Measurements from ENCODE around the gene RASAL2.

Gene RASAL2

GRCh38 chr1:178407655-178408054 lies 313.8 kb downstream of the RASAL2 start:
- CTCF ChIA-PET, result no interaction called here
- no peak for DNase-seq (ENCODE audit: extremely low spot score)
- POLR2A ChIA-PET, result no interaction called here
- TF ChIP-seq SP1 (IDR thresholded peaks at IDR 0.05) (no peak), ARNT (IDR thresholded peaks at IDR 0.05) (no peak), HDGF (IDR thresholded peaks at IDR 0.05; ENCODE audit: borderline replicate concordance) (no peak), L3MBTL2 (conservative IDR thresholded peaks at IDR 0.05) (no peak), FOXK2 (IDR thresholded peaks at IDR 0.05) (no peak), ELF4 (IDR thresholded peaks at IDR 0.05) (no peak)

DNA sequence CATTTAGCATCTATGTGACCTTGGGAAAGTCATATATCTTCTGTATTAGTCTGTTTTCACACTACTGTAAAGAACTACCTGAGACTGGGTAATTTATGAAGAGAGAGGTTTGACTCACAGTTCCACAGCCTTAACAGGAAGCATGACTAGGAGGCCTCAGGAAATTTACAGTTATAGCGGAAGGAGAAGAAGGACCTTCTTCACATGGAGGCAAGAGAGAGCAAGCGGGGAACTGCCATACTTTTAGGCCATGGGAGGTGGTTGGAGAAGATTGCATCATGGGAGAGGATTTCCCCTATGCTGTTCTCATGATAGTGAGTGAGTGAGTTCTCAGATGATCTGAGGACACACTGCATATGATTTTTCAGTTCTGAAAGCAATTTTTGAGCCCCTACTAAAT lies 315.0 kb downstream of the RASAL2 start:
- no peak for DNase-seq (ENCODE audit: extremely low spot score)
- CTCF ChIA-PET, result no interaction called here
- POLR2A ChIA-PET, result no interaction called here
- TF ChIP-seq ZNF384 (IDR thresholded peaks at IDR 0.05), result no peak
- TF ChIP-seq FOXK2 (IDR thresholded peaks at IDR 0.05), result no peak
- TF ChIP-seq LEF1 (IDR thresholded peaks at IDR 0.05; ENCODE audit: borderline replicate concordance), result no peak
- TF ChIP-seq, protein P1, sequence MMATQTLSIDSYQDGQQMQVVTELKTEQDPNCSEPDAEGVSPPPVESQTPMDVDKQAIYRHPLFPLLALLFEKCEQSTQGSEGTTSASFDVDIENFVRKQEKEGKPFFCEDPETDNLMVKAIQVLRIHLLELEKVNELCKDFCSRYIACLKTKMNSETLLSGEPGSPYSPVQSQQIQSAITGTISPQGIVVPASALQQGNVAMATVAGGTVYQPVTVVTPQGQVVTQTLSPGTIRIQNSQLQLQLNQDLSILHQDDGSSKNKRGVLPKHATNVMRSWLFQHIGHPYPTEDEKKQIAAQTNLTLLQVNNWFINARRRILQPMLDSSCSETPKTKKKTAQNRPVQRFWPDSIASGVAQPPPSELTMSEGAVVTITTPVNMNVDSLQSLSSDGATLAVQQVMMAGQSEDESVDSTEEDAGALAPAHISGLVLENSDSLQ (IDR thresholded peaks at IDR 0.05), result no peak
- no peak for TF ChIP-seq CTBP1 (IDR thresholded peaks at IDR 0.05; ENCODE audit: borderline replicate concordance)
- TF ChIP-seq FOXM1 (IDR thresholded peaks at IDR 0.05; ENCODE audit: borderline replicate concordance), result no peak
- no peak for TF ChIP-seq BHLHE40 (IDR thresholded peaks at IDR 0.05; ENCODE audit: borderline replicate concordance)
- no peak for TF ChIP-seq TARDBP (IDR thresholded peaks at IDR 0.05)

DNA sequence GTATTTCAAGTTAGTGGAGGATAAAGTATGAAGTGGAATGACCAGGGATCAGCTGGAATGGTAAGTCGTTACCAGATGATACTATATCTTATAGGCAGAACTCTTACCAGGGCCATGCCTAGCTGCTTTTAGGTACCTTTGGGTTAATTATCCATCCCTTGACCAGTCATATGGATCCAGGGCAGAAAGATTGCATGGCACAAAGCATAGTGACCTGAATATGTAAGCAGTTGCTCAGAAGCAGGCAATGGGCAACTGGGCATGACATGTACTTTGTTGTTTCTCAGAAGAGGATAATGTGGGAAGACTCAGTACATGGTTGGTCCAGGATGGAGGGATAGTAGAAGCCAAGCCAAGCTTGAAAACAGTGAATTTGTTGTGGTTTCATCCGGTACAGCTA lies 315.6 kb downstream of the RASAL2 start:
- DNase-seq (ENCODE audit: extremely low spot score), result no peak
- TF ChIP-seq LEF1 (IDR thresholded peaks at IDR 0.05; ENCODE audit: borderline replicate concordance), result no peak
- TF ChIP-seq CTBP1 (IDR thresholded peaks at IDR 0.05; ENCODE audit: borderline replicate concordance), result no peak
- no peak for TF ChIP-seq ELF4 (IDR thresholded peaks at IDR 0.05)
- TF ChIP-seq FOXK2 (IDR thresholded peaks at IDR 0.05), result no peak
- TF ChIP-seq NFRKB (IDR thresholded peaks at IDR 0.05), result no peak
- TF ChIP-seq L3MBTL2 (conservative IDR thresholded peaks at IDR 0.05), result no peak
- no peak for TF ChIP-seq ZNF384 (IDR thresholded peaks at IDR 0.05)
- TF ChIP-seq BHLHE40 (IDR thresholded peaks at IDR 0.05; ENCODE audit: borderline replicate concordance), result no peak
- no peak for TF ChIP-seq SUZ12 (IDR thresholded peaks at IDR 0.05)
- TF ChIP-seq TARDBP (IDR thresholded peaks at IDR 0.05), result no peak
- no peak for TF ChIP-seq HDGF (IDR thresholded peaks at IDR 0.05; ENCODE audit: borderline replicate concordance)
- TF ChIP-seq, protein P1 (IDR thresholded peaks at IDR 0.05), result no peak
- TF ChIP-seq ARNT (IDR thresholded peaks at IDR 0.05), result no peak
- TF ChIP-seq FOXA1 (IDR thresholded peaks at IDR 0.05), result no peak
- no peak for TF ChIP-seq FOXM1 (IDR thresholded peaks at IDR 0.05; ENCODE audit: borderline replicate concordance)
- no peak for TF ChIP-seq SP1 (IDR thresholded peaks at IDR 0.05)
- ChIA-PET POLR2A (no interaction called here), CTCF (no interaction called here)

DNA sequence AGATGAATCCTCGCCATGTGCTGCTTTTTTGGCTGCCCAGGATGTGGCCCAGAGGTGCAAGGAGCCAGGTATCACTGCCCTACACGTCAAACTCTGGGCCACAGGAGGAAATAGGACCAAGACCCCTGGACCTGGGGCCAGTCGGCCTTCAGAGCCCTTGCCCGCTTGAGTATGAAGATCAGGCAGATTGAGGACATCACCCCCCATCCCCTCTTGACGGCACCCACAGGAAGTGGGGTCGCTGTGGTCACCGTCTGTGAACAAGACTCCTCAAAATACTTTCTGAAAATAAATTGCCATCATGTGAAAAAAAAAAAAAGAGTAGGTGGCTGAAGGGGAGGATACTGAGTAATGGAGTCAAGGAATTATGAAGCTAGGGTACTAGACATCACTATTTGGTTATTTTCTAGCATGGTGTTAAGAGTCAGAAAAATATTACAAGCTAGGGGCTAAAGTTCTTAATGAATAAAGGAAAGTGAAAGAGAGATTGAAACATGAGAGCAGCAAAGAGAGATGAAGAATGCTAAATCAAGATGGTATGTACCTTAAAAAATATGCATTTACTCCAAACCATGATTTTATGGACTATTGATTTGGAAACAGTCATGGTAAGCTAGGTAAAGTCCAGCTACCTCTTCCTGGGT lies 318.0 kb downstream of the RASAL2 start:
- ChIA-PET POLR2A (no interaction called here), CTCF (no interaction called here)
- no peak for DNase-seq (ENCODE audit: extremely low spot score)

GRCh38 chr1:178412400-178412770 lies 318.5 kb downstream of the RASAL2 start:
- POLR2A ChIA-PET, result no interaction called here
- TF ChIP-seq ARNT (IDR thresholded peaks at IDR 0.05) (no peak), SP1 (IDR thresholded peaks at IDR 0.05) (no peak), BHLHE40 (IDR thresholded peaks at IDR 0.05; ENCODE audit: borderline replicate concordance) (no peak), CTBP1 (IDR thresholded peaks at IDR 0.05; ENCODE audit: borderline replicate concordance) (no peak), TARDBP (IDR thresholded peaks at IDR 0.05) (no peak), FOXM1 (IDR thresholded peaks at IDR 0.05; ENCODE audit: borderline replicate concordance) (no peak), FOXK2 (IDR thresholded peaks at IDR 0.05) (no peak), NFRKB (IDR thresholded peaks at IDR 0.05) (no peak), SUZ12 (IDR thresholded peaks at IDR 0.05) (no peak), L3MBTL2 (conservative IDR thresholded peaks at IDR 0.05) (no peak), LEF1 (IDR thresholded peaks at IDR 0.05; ENCODE audit: borderline replicate concordance) (no peak), ELF4 (IDR thresholded peaks at IDR 0.05) (no peak), HDGF (IDR thresholded peaks at IDR 0.05; ENCODE audit: borderline replicate concordance) (no peak), FOXA1 (IDR thresholded peaks at IDR 0.05) (no peak), ZNF384 (IDR thresholded peaks at IDR 0.05) (no peak)
- TF ChIP-seq, protein P1 (IDR thresholded peaks at IDR 0.05), result no peak
- CTCF ChIA-PET, result no interaction called here
- DNase-seq (ENCODE audit: extremely low spot score), result no peak

More for the DNA sequence above, 318.0 kb downstream of the RASAL2 start:
- TF ChIP-seq BHLHE40 (IDR thresholded peaks at IDR 0.05; ENCODE audit: borderline replicate concordance) (no peak), ARNT (IDR thresholded peaks at IDR 0.05) (no peak), FOXM1 (IDR thresholded peaks at IDR 0.05; ENCODE audit: borderline replicate concordance) (no peak), SUZ12 (IDR thresholded peaks at IDR 0.05) (no peak), L3MBTL2 (conservative IDR thresholded peaks at IDR 0.05) (no peak), CTBP1 (IDR thresholded peaks at IDR 0.05; ENCODE audit: borderline replicate concordance) (no peak), FOXK2 (IDR thresholded peaks at IDR 0.05) (no peak), ZNF384 (IDR thresholded peaks at IDR 0.05) (no peak), HDGF (IDR thresholded peaks at IDR 0.05; ENCODE audit: borderline replicate concordance) (no peak), SP1 (IDR thresholded peaks at IDR 0.05) (no peak), LEF1 (IDR thresholded peaks at IDR 0.05; ENCODE audit: borderline replicate concordance) (no peak), ELF4 (IDR thresholded peaks at IDR 0.05) (no peak), TARDBP (IDR thresholded peaks at IDR 0.05) (no peak)
- TF ChIP-seq, protein P1 (IDR thresholded peaks at IDR 0.05), result no peak

All from HEK293T (cell line).